HCT116 (cell line): ENCODE results near the gene DNAH7. TPM values are rescaled to one million over a fixed set of nuclear protein-coding genes. Genes with fewer than 3 reads are reported as not detected.
A peak's percentile ranks its signal among the peaks of the same experiment; 100 is the strongest.

Experiments
- ATAC-seq: fragments of 200-7000 bp; cut with Tn5 transposase; 2 replicates; pipeline ENCODE4 v1.9.1; 2020; ENCODE audit warnings: mild to moderate bottlenecking, moderate library complexity
- BruUV-seq: library from RNA; stranded (reverse); fragments of 400-500 nt; replicated peaks from 2 replicates; lab custom pipeline; 2021; lab: Mats Ljungman, UMichigan
- CTCF ChIA-PET: fragments of 300-600 bp; sonication (Branson Sonifier 250); formaldehyde crosslinking; loops from one replicate; lab custom pipeline; 2021; ENCODE audit warnings: antibody characterized with exemption; lab: Charles Lee
- POLR2A ChIA-PET: fragments of 300-600, 350-600 bp; sonication (Branson Sonifier 250); formaldehyde crosslinking; loops from one replicate; lab custom pipeline; 2021; ENCODE audit warnings: antibody characterized with exemption; lab: Charles Lee
- RAD21 ChIA-PET, 2 experiments: fragments of 300-600 bp; sonication (Branson Sonifier 250); formaldehyde crosslinking; loops; one replicate each; lab custom pipeline; 2023; ENCODE audit warnings: low total read pairs in 2 of 2; ENCODE audit not compliant: uncharacterized antibody in 2 of 2, unreplicated experiment in 2 of 2, low non-redundant PET in 1 of 2; lab: Charles Lee
- DNase-seq: peaks from one replicate; pipeline ENCODE4 v3.0.0-alpha.2; 2010; ENCODE audit warnings: low read depth, low spot score
- H2AFZ ChIP-seq: fragments of 200-600 bp; shearing (Covaris generic), sonication (generic); 2 replicates; pipeline ENCODE4 v1.6.1; 2017; ENCODE audit warnings: low read depth, mixed run types, mixed read lengths, antibody characterized with exemption, low read length; ENCODE audit not compliant: poor library complexity, severe bottlenecking
- H3K27ac ChIP-seq: 2 replicates; pipeline ENCODE4 v1.5.1; 2012; ENCODE audit warnings: low read depth, low read length
- H3K27me3 ChIP-seq: fragments of 200-600 bp; sonication (generic); 2 replicates; pipeline ENCODE4 v1.6.1; 2016; ENCODE audit warnings: mixed run types, low read length, mixed read lengths; ENCODE audit not compliant: insufficient read depth
- H3K36me3 ChIP-seq, 2 experiments: fragments of 200-500 bp in 1 of 2; fragments of 200-600 bp in 1 of 2; sonication (Bioruptor generic) in 1 of 2; sonication (generic) in 1 of 2; 2 replicates each; pipeline versions ENCODE4 v1.5.1 to v1.6.1; 2014 to 2016; ENCODE audit warnings: low read length in 2 of 2, inconsistent platforms in 1 of 2, mixed read lengths in 1 of 2, mixed run types in 1 of 2; ENCODE audit not compliant: insufficient read depth in 2 of 2, control insufficient read depth in 1 of 2
- H3K4me1 ChIP-seq, 2 experiments: fragments of 200-600 bp in 1 of 2; sonication (generic) in 1 of 2; 2 replicates each; pipeline versions ENCODE4 v1.5.1 to v1.6.1; 2012 to 2017; ENCODE audit warnings: low read length in 2 of 2, inconsistent platforms in 1 of 2, mild to moderate bottlenecking in 1 of 2, mixed read lengths in 1 of 2, mixed run types in 1 of 2, moderate library complexity in 1 of 2; ENCODE audit not compliant: insufficient read depth in 2 of 2, control insufficient read depth in 1 of 2
- H3K4me2 ChIP-seq: fragments of 200-600 bp; sonication (generic); 2 replicates; pipeline ENCODE4 v1.6.1; 2017; ENCODE audit warnings: mixed run types, low read length, mixed read lengths
- H3K4me3 ChIP-seq, 2 experiments: fragments of 200-600 bp in 1 of 2; sonication (generic) in 1 of 2; replicated peaks in 1 of 2; 2 replicates each; pipeline ENCODE4 v1.5.1; 2011 to 2016; ENCODE audit warnings: low read length in 2 of 2, control low read depth in 1 of 2, low read depth in 1 of 2, mild to moderate bottlenecking in 1 of 2, mixed read lengths in 1 of 2, mixed run types in 1 of 2
- H3K79me2 ChIP-seq: fragments of 200-600 bp; sonication (generic); 2 replicates; pipeline ENCODE4 v1.6.1; 2017; ENCODE audit warnings: mild to moderate bottlenecking, mixed run types, low read length, moderate library complexity, mixed read lengths; ENCODE audit not compliant: insufficient read depth
- H3K9ac ChIP-seq: fragments of 200-600 bp; sonication (generic); 2 replicates; pipeline ENCODE4 v1.6.1; 2016; ENCODE audit warnings: low read length, mixed read lengths
- H3K9me2 ChIP-seq: fragments of 200-600 bp; sonication (generic), shearing (Covaris generic); 2 replicates; pipeline ENCODE4 v1.6.1; 2017; ENCODE audit warnings: mixed run types, mild to moderate bottlenecking, moderate library complexity; ENCODE audit not compliant: insufficient read depth
- H3K9me3 ChIP-seq, 2 experiments: fragments of 200-500 bp in 1 of 2; fragments of 200-600 bp in 1 of 2; sonication (Bioruptor generic) in 1 of 2; sonication (generic) in 1 of 2; 2 replicates each; pipeline ENCODE4 v1.6.1; 2014 to 2017; ENCODE audit warnings: low read length in 2 of 2, mixed read lengths in 2 of 2, inconsistent platforms in 1 of 2, low read depth in 1 of 2, mild to moderate bottlenecking in 1 of 2, mixed run types in 1 of 2, moderate library complexity in 1 of 2; ENCODE audit not compliant: control insufficient read depth in 1 of 2, insufficient read depth in 1 of 2
- H4K20me1 ChIP-seq: fragments of 200-600 bp; sonication (generic), shearing (Covaris generic); 2 replicates; pipeline ENCODE4 v1.6.1; 2017; ENCODE audit warnings: mixed run types, mild to moderate bottlenecking, moderate library complexity; ENCODE audit not compliant: insufficient read depth
- CTCF ChIP-seq, 3 experiments: fragments of 200-600 bp in 1 of 3; sonication (generic) in 1 of 3; IDR thresholded peaks in 2 of 3; conservative IDR thresholded peaks in 1 of 3; 2 replicates each; pipeline ENCODE4 v1.5.1; 2012 to 2017; ENCODE audit warnings: low read depth in 2 of 3, low read length in 2 of 3, antibody characterized with exemption in 1 of 3, borderline replicate concordance in 1 of 3, control low read depth in 1 of 3, mild to moderate bottlenecking in 1 of 3, mixed read lengths in 1 of 3, mixed run types in 1 of 3, moderate library complexity in 1 of 3; ENCODE audit not compliant: insufficient read depth in 1 of 3
- EZH2phosphoT487 ChIP-seq: fragments of 200-600 bp; IDR thresholded peaks from 2 replicates; pipeline ENCODE4 v1.6.1; 2018; ENCODE audit warnings: antibody characterized with exemption, borderline replicate concordance
- RAD21 ChIP-seq: IDR thresholded peaks from 2 replicates; pipeline ENCODE4 v1.6.1; 2012; ENCODE audit warnings: low read depth, mild to moderate bottlenecking
- REST ChIP-seq: IDR thresholded peaks from 2 replicates; pipeline ENCODE4 v1.6.1; 2012; ENCODE audit warnings: low read depth
- TCF7L2 ChIP-seq: IDR thresholded peaks from 2 replicates; pipeline ENCODE4 v1.7.0; 2011; ENCODE audit warnings: borderline replicate concordance, inconsistent platforms; ENCODE audit not compliant: insufficient read depth, insufficient read length; ENCODE audit errors: extremely low read depth
- ZBTB33 ChIP-seq: IDR thresholded peaks from 2 replicates; pipeline ENCODE4 v1.6.1; 2011; ENCODE audit warnings: mild to moderate bottlenecking, low read length, moderate library complexity; ENCODE audit not compliant: insufficient replicate concordance; ENCODE audit errors: extremely low read depth
- ZFX ChIP-seq: fragments of 450-650 bp; IDR thresholded peaks from 2 replicates; pipeline ENCODE4 v1.6.1; 2017
- intact Hi-C: fragments of 100-400 bp; cut with micrococcal nuclease; formaldehyde crosslinking; loops from 2 replicates; pipeline ENCODE4 v1.10.0; 2022
- total RNA-seq: library from RNA; stranded (reverse); gene quantifications from one replicate; pipeline ENCODE4 v1.2.1, GENCODE V29; 2021; ENCODE audit not compliant: unreplicated experiment

The DNAH7 gene
- total RNA-seq, 1 experiment from 2014 or later, result not detected

- Histone ChIP-seq H3K27ac (no peak overlapping the region), H3K36me3 (no peaks in the 10 kb centered on the region), H3K4me2 (no peak overlapping the region), H3K79me2 (no peaks in the 10 kb centered on the region), H2AFZ (no peak overlapping the region), H3K9me2 (no peaks in the 10 kb centered on the region), H3K9ac (no peak overlapping the region), H3K9me3 (no peaks in the 10 kb centered on the region), H3K27me3 (no peaks in the 10 kb centered on the region), H3K4me3 (no peak overlapping the region), H3K4me1 (no peaks in the 10 kb centered on the region), H4K20me1 (no peaks in the 10 kb centered on the region)
- no peak for ATAC-seq
- TF ChIP-seq ZFX, result no peak
- TF ChIP-seq TCF7L2, result peak; percentile 43
- no peak for TF ChIP-seq EZH2phosphoT487
- TF ChIP-seq CTCF (IDR thresholded peaks at IDR 0.05 in 2 of 3, conservative IDR thresholded peaks at IDR 0.05 in 1 of 3; ENCODE audit: borderline replicate concordance in 1 of 3, insufficient read depth in 1 of 3, low read depth in 2 of 3, low read length in 2 of 3), result peak in 1 of 3 experiments; percentile 2; a peak in 1 of 6 replicates
- TF ChIP-seq RAD21, result peak; percentile 13; the same call in 1 of the 2 replicates
- CTCF ChIA-PET, result no interaction called here
- peak; percentile 1 for DNase-seq
- intact Hi-C loops, result no loop called here
- RAD21 ChIA-PET, result no interaction called here
- POLR2A ChIA-PET, result no interaction called here
- BruUV-seq, result no TSS peak
Measured at GRCh38 chr2:195848119-195848899, 220.3 kb downstream of the DNAH7 start.

GRCh38 chr2:195842932-195843331 is 225.7 kb downstream of the DNAH7 start:
- ChIA-PET CTCF (no interaction called here), RAD21 (no interaction called here), POLR2A (no interaction called here)
- Histone ChIP-seq H3K27me3 (no peaks in the 10 kb centered on the region), H3K36me3 (no peaks in the 10 kb centered on the region), H3K4me1 (no peaks in the 10 kb centered on the region), H3K79me2 (no peaks in the 10 kb centered on the region), H3K9ac (no peak overlapping the region), H3K4me3 (no peak overlapping the region), H3K27ac (no peak overlapping the region), H3K9me3 (no peaks in the 10 kb centered on the region), H4K20me1 (no peaks in the 10 kb centered on the region), H3K4me2 (no peak overlapping the region), H3K9me2 (no peaks in the 10 kb centered on the region), H2AFZ (no peak overlapping the region)
- intact Hi-C loops, result no loop called here
- no TSS peak for BruUV-seq
- no peak for ATAC-seq
- TF ChIP-seq REST (no peak), ZFX (no peak), ZBTB33 (no peak)
- no peak for DNase-seq
